A673 (cell line): ENCODE results near the gene IL10RA.

Experiments
- CTCF ChIP-seq: fragments of 300-800, 200-600 bp; sonication (generic); conservative IDR thresholded peaks from 2 replicates; pipeline ENCODE4 v1.5.1; 2017; ENCODE audit warnings: low read depth, mild to moderate bottlenecking, antibody characterized with exemption, low read length, moderate library complexity, mixed read lengths
- EZH2 ChIP-seq: fragments of 200-600 bp; sonication (generic); IDR thresholded peaks from 2 replicates; pipeline ENCODE4 v1.6.1; 2017; ENCODE audit warnings: borderline replicate concordance, low read depth, mild to moderate bottlenecking, mixed read lengths, antibody characterized with exemption, low read length; ENCODE audit not compliant: poor library complexity, severe bottlenecking

- no peak for TF ChIP-seq CTCF
- no peak for TF ChIP-seq EZH2
Observed at GRCh38 chr11:117972629-117973502, 13.3 kb upstream of the IL10RA start.
